ENCODE measurements around the gene NCKAP1.

GRCh38 chr2:182901748-182902147 is 136.5 kb downstream of the NCKAP1 start:
- TF ChIP-seq CTCF (IDR thresholded peaks at IDR 0.05; ENCODE audit: low read length) (no peak), EZH2phosphoT487 (IDR thresholded peaks at IDR 0.05; ENCODE audit: low read length) (no peak)

Measured in MM.1S (cell line).